IMR-90 (cell line): Measurements from ENCODE around the gene EXOC6B.

Experiments used
- CEBPB ChIP-seq: IDR thresholded peaks from 2 replicates; pipeline ENCODE4 v1.6.1; 2012; ENCODE audit warnings: low read depth, low read length, improper control_type of control experiment
- CHD1 ChIP-seq: IDR thresholded peaks from 2 replicates; pipeline ENCODE4 v1.6.1; 2012; ENCODE audit warnings: low read depth, low read length, improper control_type of control experiment
- CTCF ChIP-seq: conservative IDR thresholded peaks from 2 replicates; pipeline ENCODE4 v1.5.1; 2012; ENCODE audit warnings: mild to moderate bottlenecking, low read depth, low read length, improper control_type of control experiment
- POLR2A ChIP-seq: IDR thresholded peaks from 2 replicates; pipeline ENCODE4 v1.6.1; 2012; ENCODE audit warnings: mild to moderate bottlenecking, low read depth, low read length
- RAD21 ChIP-seq: IDR thresholded peaks from 2 replicates; pipeline ENCODE4 v1.6.1; 2012; ENCODE audit warnings: low read length, improper control_type of control experiment
- RCOR1 ChIP-seq: IDR thresholded peaks from 2 replicates; pipeline ENCODE4 v1.6.1; 2012; ENCODE audit warnings: mild to moderate bottlenecking, low read length, improper control_type of control experiment; ENCODE audit not compliant: insufficient replicate concordance
- SMC3 ChIP-seq: fragments of 150-350 bp; IDR thresholded peaks from 2 replicates; pipeline ENCODE4 v1.6.1; 2016; ENCODE audit warnings: low read depth, mild to moderate bottlenecking, antibody characterized with exemption, low read length, moderate library complexity

GRCh38 chr2:72273384-72273783 is 552.4 kb downstream of the EXOC6B start:
- TF ChIP-seq CTCF (no peak), CEBPB (no peak), SMC3 (no peak), RAD21 (no peak), RCOR1 (no peak), POLR2A (no peak), CHD1 (no peak)
